LNCaP clone FGC (cell line): ENCODE measurements around the gene RAMP3.

Source experiments
- DNase-seq: peaks from one replicate; pipeline ENCODE4 v3.0.0-alpha.2; 2011; ENCODE audit warnings: low read depth
- H3K4me3 ChIP-seq: 2 replicates; pipeline ENCODE4 v1.5.1; 2011; ENCODE audit warnings: mild to moderate bottlenecking, low read depth, low read length, control low read depth
- CTCF ChIP-seq: IDR thresholded peaks from 2 replicates; pipeline ENCODE4 v1.5.1; 2012; ENCODE audit warnings: mild to moderate bottlenecking; ENCODE audit not compliant: control insufficient read depth, insufficient read depth; ENCODE audit errors: extremely low read depth

RAMP3 gene

GRCh38 chr7:45188736-45189135 lies 31.1 kb downstream of the RAMP3 start:
- no peak for TF ChIP-seq CTCF
- DNase-seq: no peak
- H3K4me3 ChIP-seq: no peak overlapping the region

GRCh38 chr7:45189151-45189970 lies 31.8 kb downstream of the RAMP3 start:
- no peak for DNase-seq
- H3K4me3 ChIP-seq: no peak overlapping the region
- no peak for TF ChIP-seq CTCF

- no peak for DNase-seq
- H3K4me3 ChIP-seq: no peak overlapping the region
- no peak for TF ChIP-seq CTCF
Measured at GRCh38 chr7:45190406-45191165, 33.0 kb downstream of the RAMP3 start.

- TF ChIP-seq CTCF: no peak
- no peak overlapping the region for H3K4me3 ChIP-seq
- DNase-seq: no peak
Measured at GRCh38 chr7:45191396-45191795, 33.8 kb downstream of the RAMP3 start.

GRCh38 chr7:45192621-45193041 lies 35.0 kb downstream of the RAMP3 start:
- no peak for TF ChIP-seq CTCF
- no peak for DNase-seq
- H3K4me3 ChIP-seq: no peak overlapping the region

- no peak for TF ChIP-seq CTCF
- no peak overlapping the region for H3K4me3 ChIP-seq
- DNase-seq: no peak
Measured at GRCh38 chr7:45193828-45194227, 36.2 kb downstream of the RAMP3 start.
